Cardiac fibroblast (primary cell): Measurements from ENCODE around the gene FOXN3.

Source experiments
- DNase-seq, 2 donors: peaks; one replicate each; pipeline versions ENCODE4 v3.0.0 to v3.0.0-alpha.2; 2010; ENCODE audit warnings: low read depth in 2 of 2
- H3K4me3 ChIP-seq, 2 donors: replicated peaks in 1 of 2; 1 replicate in 1 of 2; 2 replicates in 1 of 2; pipeline ENCODE4 v1.5.1; 2011; ENCODE audit warnings: low read depth in 2 of 2, low read length in 2 of 2, mild to moderate bottlenecking in 2 of 2, moderate library complexity in 1 of 2
- CTCF ChIP-seq: IDR thresholded peaks from one replicate; pipeline ENCODE4 v1.5.1; 2011; ENCODE audit warnings: low read depth, mild to moderate bottlenecking, low read length, inconsistent platforms

FOXN3 gene

GRCh38 chr14:89265234-89265633 lies 151.8 kb downstream of the FOXN3 start:
- DNase-seq: no peak
- TF ChIP-seq CTCF: no peak
- H3K4me3 ChIP-seq: no peak overlapping the region

- no peak for TF ChIP-seq CTCF
- peak in 1 of 2 donors; percentile 9 for DNase-seq
- H3K4me3 ChIP-seq: no peak overlapping the region
Observed at GRCh38 chr14:89264196-89264800, 152.7 kb downstream of the FOXN3 start.

GRCh38 chr14:89262041-89262440 lies 155.0 kb downstream of the FOXN3 start:
- TF ChIP-seq CTCF: no peak
- no peak overlapping the region for H3K4me3 ChIP-seq
- no peak for DNase-seq

GRCh38 chr14:89260898-89261297 lies 156.1 kb downstream of the FOXN3 start:
- H3K4me3 ChIP-seq: no peak overlapping the region
- DNase-seq: no peak
- no peak for TF ChIP-seq CTCF

- DNase-seq: no peak
- no peak overlapping the region for H3K4me3 ChIP-seq
- TF ChIP-seq CTCF: no peak
Observed at GRCh38 chr14:89259951-89260609, 157.0 kb downstream of the FOXN3 start.

- TF ChIP-seq CTCF: no peak
- H3K4me3 ChIP-seq: no peak overlapping the region
- DNase-seq: no peak
Observed at GRCh38 chr14:89258728-89259273, 158.2 kb downstream of the FOXN3 start.
